HFFc6 (cell line): ENCODE measurements around the gene GATA5. TPM values are rescaled to one million over a fixed set of nuclear protein-coding genes. Genes with fewer than 3 reads are reported as not detected.

Experiments used
- DNase-seq: peaks from one replicate; pipeline ENCODE4 v3.0.0-alpha.2; 2018
- H3K27ac Mint-ChIP-seq: 2 replicates; pipeline ENCODE4 v1.8.0; 2020; ENCODE audit warnings: mild to moderate bottlenecking, mixed read lengths
- H3K27me3 Mint-ChIP-seq: 2 replicates; pipeline ENCODE4 v1.8.0; 2021; ENCODE audit warnings: mild to moderate bottlenecking, moderate library complexity, mixed read lengths; ENCODE audit not compliant: insufficient read depth
- H3K36me3 Mint-ChIP-seq: 2 replicates; pipeline ENCODE4 v1.8.0; 2021; ENCODE audit warnings: low read depth, mixed read lengths
- H3K4me1 Mint-ChIP-seq: 2 replicates; pipeline ENCODE4 v1.8.0; 2020; ENCODE audit warnings: low read depth, mixed read lengths
- H3K4me3 Mint-ChIP-seq: 2 replicates; pipeline ENCODE4 v1.8.0; 2020; ENCODE audit warnings: mild to moderate bottlenecking, moderate library complexity, mixed read lengths
- H3K9me3 Mint-ChIP-seq: 2 replicates; pipeline ENCODE4 v1.8.0; 2020; ENCODE audit warnings: mild to moderate bottlenecking, mixed read lengths
- CTCF ChIP-seq: fragments of 200-600 bp; sonication (generic); IDR thresholded peaks from 2 replicates; pipeline ENCODE4 v1.5.0; 2021; ENCODE audit warnings: antibody characterized with exemption, mild to moderate bottlenecking
- total RNA-seq, 6 experiments: library from RNA; stranded (reverse); fragmentation: NEBNext Ultra II Directional; extraction: Animal tissue kit (Norgen Biotek cat#: 25700); gene quantifications; 2 replicates in 1 of 6; 3 replicates in 5 of 6; pipeline ENCODE4 v1.2.3, GENCODE V29; 2021

GATA5 gene
- total RNA-seq, 6 experiments from 2014 or later: not detected

GRCh38 chr20:62430311-62430853, 45.4 kb downstream of the GATA5 start:
- no peak for DNase-seq
- H3K4me1 Mint-ChIP-seq: no peaks in the 10 kb centered on the region
- TF ChIP-seq CTCF: no peak
- no peaks in the 10 kb centered on the region for H3K36me3 Mint-ChIP-seq
- peaks cover 58% of the 10 kb centered on the region for H3K27me3 Mint-ChIP-seq
- no peaks in the 10 kb centered on the region for H3K9me3 Mint-ChIP-seq
- H3K27ac Mint-ChIP-seq: no peak overlapping the region
- H3K4me3 Mint-ChIP-seq: no peak overlapping the region

- H3K27ac Mint-ChIP-seq: no peak overlapping the region
- H3K9me3 Mint-ChIP-seq: no peaks in the 10 kb centered on the region
- no peak for DNase-seq
- H3K4me3 Mint-ChIP-seq: no peak overlapping the region
- H3K27me3 Mint-ChIP-seq: peaks cover 52% of the 10 kb centered on the region
- H3K4me1 Mint-ChIP-seq: no peaks in the 10 kb centered on the region
- no peak for TF ChIP-seq CTCF
- no peaks in the 10 kb centered on the region for H3K36me3 Mint-ChIP-seq
These were observed 46.1 kb downstream of the GATA5 start for GRCh38 chr20:62429455-62430310.

GRCh38 chr20:62428396-62429295, 47.1 kb downstream of the GATA5 start:
- Mint-ChIP-seq H3K9me3 (no peaks in the 10 kb centered on the region), H3K36me3 (no peaks in the 10 kb centered on the region), H3K4me3 (no peak overlapping the region), H3K27me3 (peaks cover 45% of the 10 kb centered on the region), H3K27ac (no peak overlapping the region), H3K4me1 (no peaks in the 10 kb centered on the region)
- no peak for TF ChIP-seq CTCF
- no peak for DNase-seq

GRCh38 chr20:62428002-62428372, 47.8 kb downstream of the GATA5 start:
- H3K4me1 Mint-ChIP-seq: no peaks in the 10 kb centered on the region
- H3K4me3 Mint-ChIP-seq: no peak overlapping the region
- H3K27ac Mint-ChIP-seq: no peak overlapping the region

More at GRCh38 chr20:62428002-62428372, 47.8 kb downstream of the GATA5 start:
- Mint-ChIP-seq H3K9me3 (no peaks in the 10 kb centered on the region), H3K36me3 (no peaks in the 10 kb centered on the region), H3K27me3 (peaks cover 38% of the 10 kb centered on the region)
- no peak for DNase-seq
- no peak for TF ChIP-seq CTCF
